Neuronal stem cell (in vitro differentiated cells): ENCODE results near the gene MEGF8.

ENCODE experiments used
- DNase-seq: peaks from one replicate; pipeline ENCODE4 v3.0.0-alpha.2; 2013; ENCODE audit warnings: low spot score
- H2AFZ ChIP-seq: one replicate; pipeline ENCODE4 v1.6.1; 2013; ENCODE audit warnings: mild to moderate bottlenecking, low read length, inconsistent platforms
- H2AK5ac ChIP-seq: 2 replicates; pipeline ENCODE4 v1.6.1; 2013; ENCODE audit warnings: low read depth, mild to moderate bottlenecking, inconsistent platforms, low read length, moderate library complexity, mixed read lengths
- H2BK120ac ChIP-seq: 2 replicates; pipeline ENCODE4 v1.6.1; 2013; ENCODE audit warnings: low read depth, mild to moderate bottlenecking, inconsistent platforms, low read length, moderate library complexity, mixed read lengths
- H2BK12ac ChIP-seq: one replicate; pipeline ENCODE4 v1.6.1; 2013; ENCODE audit warnings: low read length, inconsistent platforms
- H2BK15ac ChIP-seq: 2 replicates; pipeline ENCODE4 v1.6.1; 2013; ENCODE audit warnings: mild to moderate bottlenecking, low read length, inconsistent platforms, mixed read lengths
- H2BK5ac ChIP-seq: one replicate; pipeline ENCODE4 v1.6.1; 2013; ENCODE audit warnings: inconsistent platforms, mild to moderate bottlenecking, low read length, moderate library complexity
- H3K14ac ChIP-seq: one replicate; pipeline ENCODE4 v1.6.1; 2013; ENCODE audit warnings: low read length, inconsistent platforms
- H3K18ac ChIP-seq: 2 replicates; pipeline ENCODE4 v1.6.1; 2013; ENCODE audit warnings: low read length, inconsistent platforms
- H3K23ac ChIP-seq: 2 replicates; pipeline ENCODE4 v1.6.1; 2013; ENCODE audit warnings: low read depth, mild to moderate bottlenecking, mixed read lengths, low read length, inconsistent platforms; ENCODE audit not compliant: poor library complexity
- H3K27ac ChIP-seq: replicated peaks from 3 replicates; pipeline ENCODE4 v1.5.1; 2013; ENCODE audit warnings: low read length, inconsistent platforms
- H3K27me3 ChIP-seq, 3 experiments: 2 replicates each; pipeline ENCODE4 v1.6.1; 2013; ENCODE audit warnings: low read length in 3 of 3, mild to moderate bottlenecking in 2 of 3, inconsistent platforms in 1 of 3, low read depth in 1 of 3, mixed read lengths in 1 of 3, moderate library complexity in 1 of 3; ENCODE audit not compliant: control insufficient read depth in 3 of 3, insufficient read depth in 3 of 3
- H3K36me3 ChIP-seq, 2 donors: replicated peaks in 1 of 2; 2 replicates each; pipeline ENCODE4 v1.6.1; 2013; ENCODE audit warnings: low read length in 2 of 2; ENCODE audit not compliant: control insufficient read depth in 2 of 2, insufficient read depth in 2 of 2
- H3K4ac ChIP-seq: 2 replicates; pipeline ENCODE4 v1.6.1; 2013; ENCODE audit warnings: inconsistent platforms, mild to moderate bottlenecking, low read length, moderate library complexity
- H3K4me1 ChIP-seq, 2 donors: 1 replicate in 1 of 2; 2 replicates in 1 of 2; pipeline ENCODE4 v1.6.1; 2013; ENCODE audit warnings: low read length in 2 of 2, low read depth in 1 of 2; ENCODE audit not compliant: control insufficient read depth in 2 of 2, insufficient read depth in 1 of 2
- H3K4me2 ChIP-seq: one replicate; pipeline ENCODE4 v1.6.1; 2013; ENCODE audit warnings: mild to moderate bottlenecking, low read length, inconsistent platforms; ENCODE audit not compliant: insufficient read depth, poor library complexity, severe bottlenecking
- H3K4me3 ChIP-seq, 2 donors: 2 replicates each; pipeline ENCODE4 v1.5.1; 2013; ENCODE audit warnings: low read length in 2 of 2, mild to moderate bottlenecking in 2 of 2, inconsistent platforms in 1 of 2, moderate library complexity in 1 of 2
- H3K79me1 ChIP-seq: one replicate; pipeline ENCODE4 v1.6.1; 2013; ENCODE audit warnings: low read depth, mild to moderate bottlenecking, inconsistent platforms, low read length, moderate library complexity
- H3K9ac ChIP-seq: one replicate; pipeline ENCODE4 v1.6.1; 2013; ENCODE audit warnings: mild to moderate bottlenecking, low read depth, low read length, inconsistent platforms; ENCODE audit not compliant: poor library complexity
- H3K9me3 ChIP-seq, 2 donors: replicated peaks in 1 of 2; 2 replicates each; pipeline versions ENCODE3 to v1.6.1; 2013; ENCODE audit warnings: low read length in 2 of 2, mild to moderate bottlenecking in 2 of 2, inconsistent platforms in 1 of 2, low read depth in 1 of 2, mixed read lengths in 1 of 2, moderate library complexity in 1 of 2; ENCODE audit not compliant: control insufficient read depth in 2 of 2, insufficient read depth in 1 of 2
- H4K8ac ChIP-seq: one replicate; pipeline ENCODE4 v1.6.1; 2013; ENCODE audit warnings: low read depth, mild to moderate bottlenecking, inconsistent platforms, low read length, moderate library complexity
- H4K91ac ChIP-seq: one replicate; pipeline ENCODE4 v1.6.1; 2013; ENCODE audit warnings: low read length, low read depth, mild to moderate bottlenecking, inconsistent platforms; ENCODE audit not compliant: poor library complexity
- WGBS, 2 donors: extraction: QIAGEN DNeasy Blood & Tissue Kit; methylation state at CpG; one replicate each; pipeline ENCODE4 v1.1.7; 2013; ENCODE audit warnings: missing lambda C conversion rate in 2 of 2, mixed read lengths in 1 of 2; ENCODE audit not compliant: insufficient read length in 2 of 2, insufficient replicate concordance in 1 of 2; ENCODE audit errors: extremely low coverage in 2 of 2; 5-methylcytosine and 5-hydroxymethylcytosine counted together

MEGF8 gene

GRCh38 chr19:42333975-42334696 lies 8.7 kb downstream of the MEGF8 start:
- H3K4me1 ChIP-seq: no peaks in the 10 kb centered on the region
- H3K36me3 ChIP-seq: peaks cover 7 to 40% of the 10 kb centered on the region in 2 donors
- DNase-seq: no peak
- H3K27me3 ChIP-seq: no peaks in the 10 kb centered on the region
- H2BK120ac ChIP-seq: no peak overlapping the region
- no peak overlapping the region for H2AFZ ChIP-seq
- no peak overlapping the region for H3K4me2 ChIP-seq
- no peak overlapping the region for H3K4me3 ChIP-seq
- H3K18ac ChIP-seq: no peak overlapping the region
- H2AK5ac ChIP-seq: no peak overlapping the region
- H2BK5ac ChIP-seq: no peak overlapping the region
- no peak overlapping the region for H3K4ac ChIP-seq
- no peak overlapping the region for H2BK12ac ChIP-seq
- H2BK15ac ChIP-seq: no peak overlapping the region
- H4K8ac ChIP-seq: no peak overlapping the region
- peak overlapping the region; percentile 56 for H3K14ac ChIP-seq
- H3K79me1 ChIP-seq: peaks cover 13% of the 10 kb centered on the region
- no peak overlapping the region for H3K9ac ChIP-seq
- H3K9me3 ChIP-seq: no peaks in the 10 kb centered on the region
- no peak overlapping the region for H4K91ac ChIP-seq
- no CpG with 5 or more reads among the region's 21 CpGs for WGBS, 2 donors
- H3K23ac ChIP-seq: no peak overlapping the region
- no peak overlapping the region for H3K27ac ChIP-seq

GRCh38 chr19:42334697-42335373 lies 9.4 kb downstream of the MEGF8 start:
- no peak for DNase-seq
- Histone ChIP-seq H3K79me1 (peaks cover 13% of the 10 kb centered on the region), H2BK12ac (no peak overlapping the region), H3K27ac (no peak overlapping the region), H2BK120ac (no peak overlapping the region), H4K91ac (no peak overlapping the region), H4K8ac (no peak overlapping the region), H3K9ac (no peak overlapping the region), H3K18ac (no peak overlapping the region), H2AK5ac (no peak overlapping the region), H3K36me3 (peaks cover 7 to 45% of the 10 kb centered on the region in 2 donors), H3K4me3 (no peak overlapping the region), H2BK5ac (no peak overlapping the region), H2AFZ (no peak overlapping the region), H2BK15ac (no peak overlapping the region), H3K27me3 (no peaks in the 10 kb centered on the region), H3K9me3 (no peaks in the 10 kb centered on the region), H3K4me2 (no peak overlapping the region), H3K4me1 (no peaks in the 10 kb centered on the region), H3K23ac (no peak overlapping the region), H3K4ac (no peak overlapping the region), H3K14ac (no peak overlapping the region)
- WGBS, 2 donors: no CpG with 5 or more reads among the region's 13 CpGs

- H3K23ac ChIP-seq: no peak overlapping the region
- no peak overlapping the region for H3K4ac ChIP-seq
- no peak overlapping the region for H2AK5ac ChIP-seq
- H2BK15ac ChIP-seq: no peak overlapping the region
- no peaks in the 10 kb centered on the region for H3K4me1 ChIP-seq
- peaks cover 13% of the 10 kb centered on the region for H3K79me1 ChIP-seq
- no peak for DNase-seq
- no peak overlapping the region for H3K9ac ChIP-seq
- H2BK5ac ChIP-seq: no peak overlapping the region
- H3K4me3 ChIP-seq: no peak overlapping the region
- no peak overlapping the region for H3K18ac ChIP-seq
- WGBS, 2 donors: no CpG with 5 or more reads among the region's 7 CpGs
- no peaks in the 10 kb centered on the region for H3K27me3 ChIP-seq
- H2AFZ ChIP-seq: no peak overlapping the region
- no peak overlapping the region for H4K91ac ChIP-seq
- H3K36me3 ChIP-seq: peaks cover 7 to 48% of the 10 kb centered on the region in 2 donors
- no peak overlapping the region for H3K27ac ChIP-seq
- H2BK120ac ChIP-seq: no peak overlapping the region
- H3K4me2 ChIP-seq: no peak overlapping the region
- H2BK12ac ChIP-seq: no peak overlapping the region
- no peak overlapping the region for H4K8ac ChIP-seq
- no peak overlapping the region for H3K14ac ChIP-seq
- H3K9me3 ChIP-seq: no peaks in the 10 kb centered on the region
Observed at GRCh38 chr19:42335374-42335936, 10.0 kb downstream of the MEGF8 start.

GRCh38 chr19:42335971-42336370 lies 10.5 kb downstream of the MEGF8 start:
- Histone ChIP-seq H2BK5ac (no peak overlapping the region), H3K4ac (no peak overlapping the region), H3K9ac (no peak overlapping the region), H3K14ac (no peak overlapping the region), H3K79me1 (peaks cover 12% of the 10 kb centered on the region), H3K4me3 (no peak overlapping the region), H3K4me2 (no peak overlapping the region), H3K9me3 (no peaks in the 10 kb centered on the region), H3K23ac (no peak overlapping the region), H2BK120ac (no peak overlapping the region), H3K36me3 (peaks cover 7 to 48% of the 10 kb centered on the region in 2 donors), H3K27me3 (no peaks in the 10 kb centered on the region), H2AK5ac (peak overlapping the region; percentile 9), H4K8ac (no peak overlapping the region), H3K18ac (no peak overlapping the region), H2BK12ac (no peak overlapping the region), H4K91ac (no peak overlapping the region), H3K27ac (no peak overlapping the region), H2AFZ (no peak overlapping the region), H3K4me1 (no peaks in the 10 kb centered on the region), H2BK15ac (no peak overlapping the region)
- no CpG with 5 or more reads among the region's 19 CpGs for WGBS, 2 donors
- DNase-seq: no peak
